ENCODE measurements around the gene CNN3. TPM values are rescaled to one million over a fixed set of nuclear protein-coding genes. Genes with fewer than 3 reads are reported as not detected.

Gene CNN3
- total RNA-seq, 2 donors from 2014 or later, result 275 to 308 TPM

- H3K9me3 ChIP-seq (ENCODE audit: control insufficient read depth, low read length), result peaks cover 5% of the 10 kb centered on the region
- no peaks in the 10 kb centered on the region for H3K27me3 ChIP-seq (ENCODE audit: control insufficient read depth, insufficient read depth, low read length, poor library complexity, severe bottlenecking)
- H3K36me3 Mint-ChIP-seq (ENCODE audit: low read depth), result no peaks in the 10 kb centered on the region
- H3K27ac Mint-ChIP-seq, result no peak overlapping the region
- peaks cover 1% of the 10 kb centered on the region for H3K9me3 Mint-ChIP-seq
- H3K4me1 ChIP-seq (ENCODE audit: control insufficient read depth, insufficient read depth, low read length), result no peaks in the 10 kb centered on the region
- H3K27ac ChIP-seq (ENCODE audit: low read depth, low read length), result no peak overlapping the region
- H3K4me3 Mint-ChIP-seq, result no peak overlapping the region
- no peak overlapping the region for H3K9ac ChIP-seq (ENCODE audit: extremely low read depth, low read length, poor library complexity, severe bottlenecking)
- no peak for DNase-seq
- no peaks in the 10 kb centered on the region for H3K27me3 Mint-ChIP-seq (ENCODE audit: insufficient read depth)
- no peaks in the 10 kb centered on the region for H3K36me3 ChIP-seq (ENCODE audit: control insufficient read depth, insufficient read depth, low read length)
- 95 to 98% methylated on average over 5 to 8 of the region's 8 CpGs for WGBS, 2 experiments (ENCODE audit: insufficient coverage in 1 of 2, insufficient read length in 1 of 2)
- no peak overlapping the region for H3K4me3 ChIP-seq (ENCODE audit: low read length)
- TF ChIP-seq CTCF (conservative IDR thresholded peaks at IDR 0.05), result no peak
- H3K4me1 Mint-ChIP-seq, result peaks cover 15% of the 10 kb centered on the region
These were observed 46.5 kb upstream of the CNN3 start for GRCh38 chr1:94973309-94973922.

- Histone ChIP-seq H3K27ac (ENCODE audit: low read depth, low read length) (no peak overlapping the region), H3K4me3 (ENCODE audit: low read length) (no peak overlapping the region), H3K36me3 (ENCODE audit: control insufficient read depth, insufficient read depth, low read length) (no peaks in the 10 kb centered on the region), H3K27me3 (ENCODE audit: control insufficient read depth, insufficient read depth, low read length, poor library complexity, severe bottlenecking) (no peaks in the 10 kb centered on the region), H3K4me1 (ENCODE audit: control insufficient read depth, insufficient read depth, low read length) (no peaks in the 10 kb centered on the region), H3K9ac (ENCODE audit: extremely low read depth, low read length, poor library complexity, severe bottlenecking) (no peak overlapping the region), H3K9me3 (ENCODE audit: control insufficient read depth, low read length) (peaks cover 5% of the 10 kb centered on the region)
- Mint-ChIP-seq H3K9me3 (peaks cover 1% of the 10 kb centered on the region), H3K27me3 (ENCODE audit: insufficient read depth) (no peaks in the 10 kb centered on the region), H3K4me3 (no peak overlapping the region), H3K27ac (no peak overlapping the region), H3K4me1 (peaks cover 15% of the 10 kb centered on the region), H3K36me3 (ENCODE audit: low read depth) (no peaks in the 10 kb centered on the region)
- DNase-seq, result no peak
- no peak for TF ChIP-seq CTCF (conservative IDR thresholded peaks at IDR 0.05)
- WGBS, 2 experiments (ENCODE audit: insufficient coverage in 1 of 2, insufficient read length in 1 of 2), result 92 to 94% methylated on average over 6 of the region's 6 CpGs
These were observed 44.6 kb upstream of the CNN3 start for GRCh38 chr1:94971491-94971924.

DNA sequence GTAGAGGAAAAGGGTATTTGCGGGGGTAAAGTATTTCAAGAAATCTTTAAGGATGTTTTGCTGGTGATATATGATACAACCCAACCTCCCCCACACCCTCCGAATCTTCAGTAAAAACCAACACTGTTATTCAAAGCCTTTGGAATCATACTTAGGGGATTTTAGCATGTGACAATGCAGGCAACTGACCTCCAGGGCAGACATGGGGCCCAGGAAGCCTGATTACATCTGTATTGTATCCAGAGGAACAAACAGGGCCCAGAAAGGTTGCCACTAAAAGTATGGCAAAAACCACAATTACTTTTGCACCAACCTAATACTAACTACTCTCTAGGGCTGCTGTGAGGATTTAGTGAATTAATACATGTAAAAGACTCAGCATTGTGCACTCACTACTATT lies 43.9 kb upstream of the CNN3 start:
- no peak overlapping the region for H3K27ac Mint-ChIP-seq
- H3K27ac ChIP-seq (ENCODE audit: low read depth, low read length), result no peak overlapping the region
- no peaks in the 10 kb centered on the region for H3K27me3 ChIP-seq (ENCODE audit: control insufficient read depth, insufficient read depth, low read length, poor library complexity, severe bottlenecking)
- H3K4me1 ChIP-seq (ENCODE audit: control insufficient read depth, insufficient read depth, low read length), result no peaks in the 10 kb centered on the region
- H3K4me3 ChIP-seq (ENCODE audit: low read length), result no peak overlapping the region
- 40% methylated on average over 1 of the region's 2 CpGs; no CpG with 5 or more reads in 1 of the 2 experiments for WGBS, 2 experiments (ENCODE audit: insufficient coverage in 1 of 2, insufficient read length in 1 of 2)
- no peaks in the 10 kb centered on the region for H3K36me3 ChIP-seq (ENCODE audit: control insufficient read depth, insufficient read depth, low read length)
- peaks cover 15% of the 10 kb centered on the region for H3K4me1 Mint-ChIP-seq
- no peak for TF ChIP-seq CTCF (conservative IDR thresholded peaks at IDR 0.05)
- H3K36me3 Mint-ChIP-seq (ENCODE audit: low read depth), result no peaks in the 10 kb centered on the region
- peak; percentile 54 for DNase-seq
- H3K9me3 Mint-ChIP-seq, result no peaks in the 10 kb centered on the region
- peaks cover 5% of the 10 kb centered on the region for H3K9me3 ChIP-seq (ENCODE audit: control insufficient read depth, low read length)
- no peaks in the 10 kb centered on the region for H3K27me3 Mint-ChIP-seq (ENCODE audit: insufficient read depth)
- no peak overlapping the region for H3K9ac ChIP-seq (ENCODE audit: extremely low read depth, low read length, poor library complexity, severe bottlenecking)
- H3K4me3 Mint-ChIP-seq, result no peak overlapping the region

All from endodermal cell (in vitro differentiated cells).